DMS114 treated with DMSO at 0.1 percent for 48 hours (cell line): Measurements from ENCODE around the gene GATA2.

Experiments used
- DNase-seq: peaks from one replicate; lab custom pipeline; 2025; ENCODE audit not compliant: unreplicated experiment; lab: John Stamatoyannopoulos, UW

GATA2 gene

DNA sequence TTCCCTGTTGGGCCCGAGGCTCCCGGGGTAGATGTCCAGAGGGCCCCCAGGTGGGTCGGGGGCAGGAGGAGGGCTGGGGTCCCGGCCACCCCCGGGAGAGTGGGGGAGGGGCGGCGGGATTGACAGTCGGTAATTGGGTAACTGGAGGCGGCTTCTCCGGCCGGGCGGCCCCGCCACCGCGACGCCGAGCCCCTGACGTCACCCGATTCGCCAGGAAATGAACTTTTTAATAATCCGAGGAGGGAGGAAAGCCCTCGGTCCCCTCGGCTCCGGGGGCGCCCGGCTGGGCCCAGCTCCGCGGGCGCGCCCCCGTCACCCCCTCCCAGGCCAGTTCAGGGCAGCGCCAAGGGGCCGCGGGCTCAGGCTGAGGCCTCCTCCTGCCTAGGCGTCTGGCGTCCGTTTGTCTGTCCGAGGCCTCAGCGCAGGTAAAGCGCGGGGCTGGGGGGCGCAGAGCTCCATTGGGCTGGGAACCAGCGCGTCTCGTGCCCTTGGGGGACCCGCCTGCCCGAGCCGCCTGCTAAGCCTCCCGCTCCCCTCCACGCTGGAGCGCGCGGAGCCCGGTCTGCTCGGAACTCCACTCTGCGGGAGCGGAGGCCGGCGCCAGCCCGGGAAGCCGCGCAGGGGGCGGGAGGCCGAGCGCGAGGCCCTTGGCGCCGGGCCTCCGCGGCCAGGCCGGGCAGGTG is 3.9 kb downstream of the GATA2 start:
- peak; percentile 18 for DNase-seq

DNA sequence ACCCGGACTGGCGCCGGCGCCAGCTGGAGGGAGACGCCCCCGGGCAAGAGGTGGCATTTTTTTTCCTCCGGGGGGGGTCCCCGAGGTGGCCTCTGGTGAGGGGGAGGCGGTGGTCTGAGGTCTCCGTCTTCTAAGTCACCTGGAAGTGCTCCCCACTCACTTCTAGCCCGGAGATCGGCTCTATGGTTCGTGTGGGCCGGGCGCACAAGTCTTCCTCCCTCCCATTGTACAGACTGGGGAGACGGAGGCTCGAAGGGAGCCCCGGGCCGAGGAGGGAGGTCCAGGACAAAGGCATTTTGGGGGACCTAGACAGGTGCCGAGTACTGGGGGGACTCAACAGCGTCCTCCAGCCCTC is 4.4 kb downstream of the GATA2 start:
- no peak for DNase-seq

DNA sequence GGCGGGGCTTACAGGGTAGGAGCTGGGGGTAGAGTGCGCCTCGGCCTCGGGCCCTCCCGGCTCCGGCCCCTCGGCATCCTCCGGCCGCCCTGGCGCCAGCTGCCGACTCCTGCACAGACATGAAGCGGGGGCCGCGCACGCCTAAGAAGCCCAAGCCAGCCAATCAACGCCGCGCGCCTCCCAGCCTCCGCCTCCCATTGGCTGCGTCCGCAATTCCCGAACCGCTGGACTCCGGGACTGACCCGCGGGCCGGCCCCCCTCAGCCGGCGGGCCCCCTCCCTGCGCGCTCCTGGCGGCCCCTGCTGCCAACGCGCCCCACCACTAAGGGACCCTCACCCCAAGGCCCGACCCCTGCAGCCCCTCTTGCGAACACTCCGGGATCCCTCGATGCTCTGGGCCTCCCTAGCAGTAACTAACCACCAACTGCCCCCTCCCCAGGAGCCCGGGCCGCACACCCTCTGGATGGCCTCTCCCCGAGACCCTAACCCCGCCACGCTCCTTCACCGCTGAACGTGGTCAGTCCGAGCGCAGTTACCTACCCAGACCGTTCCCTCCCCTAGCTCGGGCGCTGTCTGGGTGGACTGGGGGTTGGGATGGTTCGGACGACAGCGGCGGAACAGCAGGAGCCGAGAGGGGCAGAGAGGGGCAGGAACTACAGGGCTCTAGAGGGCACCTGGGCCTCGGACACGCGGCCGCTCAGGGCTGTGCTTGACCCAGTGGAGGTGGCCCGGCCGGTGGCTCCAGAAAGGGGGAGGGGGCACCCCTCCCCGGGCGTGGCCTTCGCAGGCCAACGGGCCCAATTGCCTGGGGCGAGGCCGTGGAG is 5.0 kb downstream of the GATA2 start:
- peak; percentile 81 for DNase-seq

DNA sequence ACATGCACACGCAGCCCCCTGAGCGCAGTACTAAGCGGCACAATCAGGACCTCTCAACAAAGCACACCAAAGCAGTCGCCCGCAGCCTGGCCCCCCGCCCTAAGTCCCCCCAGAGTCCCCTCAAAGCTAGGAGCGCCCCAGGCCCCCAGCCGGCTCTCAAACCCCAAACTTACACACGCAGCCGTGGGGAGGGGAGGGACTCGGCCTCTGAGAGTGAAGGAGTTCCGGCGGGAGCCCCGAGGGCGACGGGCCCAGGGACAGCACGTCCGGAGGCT is 5.5 kb downstream of the GATA2 start:
- no peak for DNase-seq

DNA sequence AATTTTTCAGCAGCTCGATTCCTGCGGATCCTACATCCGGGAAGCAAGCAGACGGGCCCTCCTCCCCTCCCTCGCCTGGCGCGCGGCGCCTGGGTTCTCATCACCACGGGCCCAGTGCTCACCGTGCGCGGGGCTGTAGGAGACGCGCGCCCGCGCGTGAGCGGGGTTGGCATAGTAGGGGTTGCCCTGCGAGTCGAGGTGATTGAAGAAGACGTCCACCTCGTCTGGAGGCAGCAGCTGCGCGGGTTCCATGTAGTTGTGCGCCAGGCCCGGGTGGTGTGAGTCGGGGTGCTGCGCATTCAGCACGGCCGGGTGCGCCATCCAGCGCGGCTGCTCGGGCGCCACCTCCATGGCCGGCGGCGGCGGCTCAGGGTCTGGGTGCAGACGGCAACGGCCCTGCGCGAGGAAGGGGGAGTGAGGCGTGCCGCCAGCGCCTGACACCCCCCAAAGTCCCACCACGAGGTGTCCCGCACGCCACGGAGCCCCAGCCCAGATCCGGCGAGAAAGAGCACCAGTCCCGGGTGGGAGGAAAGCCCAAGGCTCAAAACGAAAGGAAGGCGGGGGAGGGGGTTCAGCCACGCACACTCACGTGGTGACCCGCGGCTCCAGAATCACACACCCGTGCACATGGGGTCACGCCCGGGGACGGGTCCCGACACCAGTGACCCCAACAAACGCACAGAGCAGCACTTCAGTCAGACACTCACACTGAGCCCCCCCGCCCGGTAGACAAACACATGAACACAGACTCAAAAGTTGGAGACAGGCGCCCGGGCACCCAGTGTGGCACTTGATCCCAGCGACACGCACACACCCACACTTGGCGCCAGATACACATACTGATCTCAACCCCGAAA is 6.1 kb downstream of the GATA2 start:
- DNase-seq: no peak

DNA sequence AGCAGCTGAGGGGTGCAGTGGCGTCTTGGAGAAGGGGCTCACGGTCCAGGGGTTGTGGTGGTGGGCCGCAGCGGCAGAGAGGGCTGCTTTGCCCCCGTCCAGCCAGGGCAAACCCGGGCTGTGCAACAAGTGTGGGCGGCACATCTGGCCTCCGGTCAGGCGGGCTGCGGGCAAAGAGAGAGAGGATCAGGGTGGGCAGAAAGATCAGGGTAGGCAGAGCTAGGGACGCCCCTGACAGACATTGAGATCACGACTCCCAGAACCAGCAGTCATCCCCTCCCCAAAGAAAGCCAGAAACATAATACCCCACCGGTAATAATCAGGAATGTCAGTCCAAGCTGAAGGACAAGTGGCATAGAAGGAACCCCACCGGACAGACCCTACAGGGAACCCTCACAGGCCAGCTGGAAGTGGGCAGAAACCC is 6.8 kb downstream of the GATA2 start:
- no peak for DNase-seq

DNA sequence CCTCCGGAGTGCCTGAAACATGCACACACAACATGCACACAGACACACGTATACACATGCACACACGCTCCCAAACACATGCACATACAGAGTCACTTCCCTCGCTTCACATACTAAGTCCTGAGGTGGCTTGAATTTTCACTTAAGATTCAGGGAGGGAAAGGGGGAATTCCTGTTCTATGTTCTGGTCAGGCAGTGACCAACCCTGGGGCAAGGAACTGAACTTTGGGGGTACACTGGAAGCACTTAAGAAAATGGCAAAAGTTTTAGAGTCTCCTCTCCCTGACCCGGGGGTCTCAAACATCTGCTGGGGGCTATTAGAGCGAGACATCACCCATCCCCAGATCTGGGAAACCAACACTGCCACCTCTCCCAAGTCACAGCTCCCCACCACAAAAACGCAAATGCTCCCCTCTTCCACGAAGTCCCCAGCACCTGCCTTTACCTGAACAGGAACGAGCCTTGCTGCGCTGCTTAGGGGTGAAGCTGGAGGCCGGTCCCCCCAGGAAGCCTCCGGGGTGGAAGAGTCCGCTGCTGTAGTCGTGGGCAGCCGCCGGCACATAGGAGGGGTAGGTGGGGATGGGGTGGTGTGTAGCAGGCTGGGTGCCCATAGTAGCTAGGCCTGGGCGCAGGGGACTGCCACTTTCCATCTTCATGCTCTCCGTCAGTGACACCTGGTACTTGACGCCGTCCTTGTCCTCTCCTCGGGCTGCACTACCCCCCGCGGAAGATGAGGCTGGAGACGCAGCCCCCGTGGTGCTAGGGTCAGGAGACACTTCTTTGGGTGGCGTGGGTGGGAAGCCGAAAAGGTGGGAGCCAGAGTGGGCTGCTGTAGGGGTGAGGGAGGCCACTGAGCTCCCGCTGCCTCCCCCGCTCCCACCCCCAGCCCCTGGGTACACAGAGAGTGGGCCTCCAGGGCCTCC is 7.5 kb downstream of the GATA2 start:
- DNase-seq: no peak

DNA sequence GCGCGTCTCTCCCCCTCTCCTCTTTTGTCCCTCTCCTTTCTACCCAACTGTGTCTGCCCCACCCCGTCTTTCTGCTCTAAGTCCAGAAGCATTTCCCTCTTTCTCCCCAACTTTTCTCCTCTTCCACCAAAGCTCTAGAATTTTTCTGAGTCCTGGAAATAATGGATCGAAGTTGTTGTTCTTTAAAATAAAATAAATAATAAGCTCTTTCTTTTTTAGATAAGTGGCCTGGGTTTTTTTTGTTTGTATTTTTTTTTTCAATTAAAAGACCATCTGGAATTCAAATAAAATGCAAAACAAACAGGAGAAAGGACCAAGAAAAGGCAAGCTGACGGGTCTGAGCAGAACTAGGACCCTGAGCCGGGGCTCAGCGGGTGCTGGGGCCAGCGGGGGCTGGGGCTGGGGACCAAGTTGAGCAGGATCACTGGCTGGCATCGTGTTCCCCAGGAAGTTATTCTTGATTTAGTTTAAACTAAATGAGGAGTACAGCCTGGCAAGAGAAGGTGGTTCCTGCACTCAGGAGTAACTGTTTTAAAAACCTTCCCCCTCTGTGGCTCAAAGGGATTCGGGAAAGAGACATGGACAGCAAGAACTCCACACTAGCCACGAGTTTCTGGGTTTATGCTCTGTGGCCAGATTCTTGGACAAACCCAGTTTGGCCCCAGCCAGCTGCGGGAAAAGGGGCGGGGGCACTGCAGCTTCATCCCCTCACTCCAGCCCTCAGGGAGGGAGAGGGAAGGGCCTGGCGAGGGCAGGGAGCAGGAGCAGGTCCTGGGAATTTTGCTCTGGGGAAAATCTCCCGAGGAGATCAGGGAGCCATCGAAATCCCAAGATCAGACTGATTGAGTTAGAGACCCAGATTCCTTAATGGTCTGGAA is 8.4 kb downstream of the GATA2 start:
- DNase-seq: no peak

DNA sequence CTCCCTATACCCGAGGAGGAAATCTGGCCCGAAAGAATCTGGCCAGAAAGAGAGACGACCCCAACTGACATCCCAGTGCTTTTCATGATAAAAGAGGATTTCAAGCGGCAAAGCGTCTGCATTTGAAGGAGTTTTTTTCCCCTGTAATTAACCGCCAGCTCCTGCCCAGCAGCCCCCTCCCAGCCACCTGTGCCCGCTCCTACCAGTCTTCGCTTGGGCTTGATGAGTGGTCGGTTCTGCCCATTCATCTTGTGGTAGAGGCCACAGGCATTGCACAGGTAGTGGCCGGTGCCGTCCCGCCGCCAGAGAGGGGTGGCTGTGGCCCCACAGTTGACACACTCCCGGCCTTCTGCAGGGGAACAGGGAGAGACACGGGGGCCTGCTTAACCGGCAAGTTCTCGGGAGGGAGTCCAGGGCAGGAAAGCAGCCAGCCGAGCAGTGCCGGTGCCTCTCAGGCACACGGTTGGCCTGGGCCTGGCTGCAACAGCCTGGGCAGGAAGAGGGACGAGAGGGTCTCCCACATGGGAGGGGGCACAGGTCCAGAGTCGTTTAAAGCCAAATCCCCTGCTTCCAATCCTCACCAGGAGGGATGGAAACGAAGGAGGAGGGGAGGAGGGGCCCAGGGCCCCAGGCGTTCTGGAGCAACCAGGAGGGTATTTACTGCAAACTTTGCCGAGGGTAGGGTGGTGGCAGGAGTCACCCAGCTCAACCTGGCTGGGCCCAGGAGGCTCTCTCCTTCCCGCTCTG is 9.2 kb downstream of the GATA2 start:
- DNase-seq: no peak

DNA sequence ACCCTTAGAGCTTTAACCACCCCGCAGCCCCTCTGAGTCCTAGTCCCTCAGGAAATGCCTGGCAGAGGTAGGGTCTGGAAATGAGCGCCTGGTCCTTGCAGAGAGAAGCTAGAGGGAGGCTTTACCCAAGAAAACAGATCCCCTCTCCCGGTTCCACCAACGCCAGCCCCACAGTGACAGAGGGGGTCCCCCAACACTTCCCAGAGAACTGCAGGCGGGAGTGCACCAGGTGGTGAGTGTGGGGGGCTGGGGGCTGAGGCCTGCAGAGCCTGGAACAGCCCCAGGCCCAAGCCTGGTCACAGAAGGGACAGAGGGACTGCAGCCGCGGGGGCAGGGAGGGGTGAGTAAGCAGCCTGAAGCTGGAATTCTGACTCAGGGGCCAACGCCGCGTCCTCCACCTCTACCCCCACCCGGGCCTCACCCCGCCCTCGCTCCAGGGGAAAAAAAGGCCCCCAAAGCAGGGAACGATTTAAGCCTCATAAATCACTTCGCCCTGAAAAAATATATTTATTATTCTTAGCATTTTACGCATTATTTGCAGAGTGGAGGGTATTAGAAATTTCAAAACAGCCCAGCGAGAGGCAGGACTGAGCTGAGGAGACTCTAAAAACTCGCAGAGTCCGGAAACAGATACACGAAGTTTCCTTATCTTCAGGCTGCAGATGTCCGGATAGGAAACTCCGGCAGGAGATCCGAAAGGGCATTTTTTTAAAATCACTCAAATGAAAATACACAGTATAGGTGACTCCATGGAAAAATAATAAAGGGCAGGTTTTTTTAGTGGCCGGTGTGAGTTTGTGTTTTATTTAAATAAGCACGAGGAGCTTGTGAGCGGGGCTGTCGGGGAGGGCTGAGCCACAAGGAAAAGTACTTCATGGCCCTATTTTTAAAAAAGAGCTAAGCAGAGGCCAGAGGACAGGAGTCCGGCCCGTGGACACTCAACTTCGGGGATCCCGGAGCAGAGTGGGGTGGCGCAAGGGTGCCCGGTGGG is 10.0 kb downstream of the GATA2 start:
- no peak for DNase-seq

DNA sequence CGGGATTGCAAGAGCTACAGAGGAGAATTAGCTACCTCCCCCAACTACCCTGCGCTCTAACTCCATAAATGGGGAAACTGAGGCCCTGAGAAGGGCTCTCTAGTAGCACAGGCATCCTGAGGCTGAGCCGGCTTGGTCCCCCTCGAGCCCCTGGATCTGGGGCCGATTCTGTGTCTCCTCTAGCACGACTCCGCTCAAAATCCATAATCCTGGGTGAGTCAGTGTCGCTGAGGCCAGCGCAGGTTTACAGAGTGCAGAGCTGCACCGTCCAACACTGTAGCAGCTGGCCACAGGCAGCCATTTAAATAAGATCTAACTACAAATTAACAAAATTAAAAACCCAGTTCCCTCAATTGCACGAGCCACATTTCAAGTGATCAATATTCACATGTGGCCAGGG is 10.8 kb downstream of the GATA2 start:
- DNase-seq: no peak

DNA sequence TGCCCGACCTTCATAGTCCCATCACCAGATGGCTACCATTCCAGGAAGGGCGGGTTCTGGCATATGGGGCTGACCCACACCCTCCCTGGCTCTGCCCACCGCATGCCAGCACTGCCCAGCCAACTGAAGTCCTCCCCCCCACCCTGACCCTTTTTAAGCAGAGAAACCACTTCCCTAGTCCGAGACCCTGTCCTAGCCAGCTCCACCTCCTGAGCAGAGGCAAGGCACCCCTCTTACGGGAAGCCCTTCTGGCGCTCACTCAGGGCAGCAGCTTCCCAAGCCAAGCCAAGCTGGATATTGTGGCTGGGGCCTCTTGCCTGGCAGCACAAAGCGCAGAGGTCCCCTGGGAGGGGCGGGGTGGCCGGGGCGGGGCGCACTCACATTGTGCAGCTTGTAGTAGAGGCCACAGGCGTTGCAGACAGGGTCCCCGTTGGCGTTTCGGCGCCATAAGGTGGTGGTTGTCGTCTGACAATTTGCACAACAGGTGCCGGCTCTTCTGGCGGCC is 11.5 kb downstream of the GATA2 start:
- DNase-seq: no peak

DNA sequence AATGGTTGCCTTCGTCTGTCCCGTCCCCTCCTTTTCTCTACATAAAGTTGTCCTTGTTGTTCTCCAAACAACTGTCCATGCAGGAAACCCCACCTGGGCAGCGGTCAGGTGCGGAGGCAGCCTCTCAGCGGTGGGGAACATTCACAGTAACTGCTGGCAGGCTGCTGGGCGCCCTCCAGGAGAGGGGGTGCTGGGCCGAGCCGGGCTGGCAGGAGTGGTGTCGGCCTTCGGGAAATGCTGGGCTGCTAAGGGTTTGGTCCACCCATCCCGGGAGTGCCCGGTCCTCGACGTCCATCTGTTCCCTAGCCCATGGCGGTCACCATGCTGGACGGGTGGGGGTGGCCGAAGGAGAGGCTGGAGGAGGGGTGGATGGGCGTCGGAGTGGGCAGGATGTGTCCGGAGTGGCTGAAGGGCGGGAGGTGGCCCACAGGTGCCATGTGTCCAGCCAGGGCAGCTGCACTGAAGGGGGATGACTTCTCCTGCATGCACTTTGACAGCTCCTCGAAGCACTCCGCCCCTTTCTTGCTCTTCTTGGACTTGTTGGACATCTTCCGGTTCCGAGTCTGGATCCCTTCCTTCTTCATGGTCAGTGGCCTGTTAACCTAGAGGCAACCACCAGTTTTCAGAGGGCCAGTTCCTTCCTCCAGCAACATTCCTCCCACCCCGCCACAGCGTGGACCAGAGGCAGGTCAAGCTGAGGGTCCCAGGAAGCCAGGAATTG is 12.1 kb downstream of the GATA2 start:
- DNase-seq: no peak

DNA sequence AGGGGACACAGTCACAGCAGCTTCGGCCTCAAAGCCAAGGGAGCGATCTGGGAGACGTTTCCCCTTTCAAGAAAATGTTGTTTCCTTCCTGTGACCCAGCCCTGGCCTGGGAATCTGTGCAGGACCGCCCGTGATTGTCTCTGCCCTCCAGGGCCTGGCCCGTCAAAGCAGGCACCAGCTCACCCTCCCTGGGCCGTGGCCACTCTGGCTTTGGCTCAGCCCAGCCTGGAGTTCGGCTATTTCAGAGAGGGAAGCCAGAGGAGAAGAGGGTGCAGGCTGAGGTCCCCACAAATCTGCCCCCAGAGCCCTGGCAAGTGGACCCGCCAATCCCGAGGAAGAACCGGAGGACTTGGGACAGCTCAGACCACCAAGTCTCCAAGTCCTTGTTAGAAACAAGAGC is 12.7 kb downstream of the GATA2 start:
- no peak for DNase-seq

DNA sequence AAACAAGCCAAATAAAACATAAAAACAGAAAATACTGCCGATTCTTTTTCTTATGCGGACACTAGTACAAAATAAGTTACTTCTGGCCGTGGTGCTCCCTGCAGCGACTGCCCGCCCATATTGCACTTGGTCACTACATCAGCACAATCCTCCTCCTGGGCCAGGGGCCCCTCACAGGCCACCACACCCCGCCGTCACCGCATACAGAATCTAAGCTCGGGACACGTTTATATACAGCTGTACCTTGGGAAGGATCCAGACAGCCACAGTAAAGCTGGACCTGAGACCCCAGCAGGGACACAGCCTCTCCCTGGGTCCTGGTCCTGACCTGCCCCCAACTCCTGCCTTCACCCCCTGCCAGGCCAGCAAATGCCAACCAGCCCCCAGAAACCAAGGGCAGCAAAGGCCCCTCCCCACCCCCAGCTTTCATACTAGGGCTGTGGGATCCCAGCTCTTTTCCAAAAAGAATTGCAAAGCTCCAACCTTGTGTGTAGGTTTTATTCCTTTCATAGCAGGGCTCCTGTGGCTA is 13.4 kb downstream of the GATA2 start:
- no peak for DNase-seq

DNA sequence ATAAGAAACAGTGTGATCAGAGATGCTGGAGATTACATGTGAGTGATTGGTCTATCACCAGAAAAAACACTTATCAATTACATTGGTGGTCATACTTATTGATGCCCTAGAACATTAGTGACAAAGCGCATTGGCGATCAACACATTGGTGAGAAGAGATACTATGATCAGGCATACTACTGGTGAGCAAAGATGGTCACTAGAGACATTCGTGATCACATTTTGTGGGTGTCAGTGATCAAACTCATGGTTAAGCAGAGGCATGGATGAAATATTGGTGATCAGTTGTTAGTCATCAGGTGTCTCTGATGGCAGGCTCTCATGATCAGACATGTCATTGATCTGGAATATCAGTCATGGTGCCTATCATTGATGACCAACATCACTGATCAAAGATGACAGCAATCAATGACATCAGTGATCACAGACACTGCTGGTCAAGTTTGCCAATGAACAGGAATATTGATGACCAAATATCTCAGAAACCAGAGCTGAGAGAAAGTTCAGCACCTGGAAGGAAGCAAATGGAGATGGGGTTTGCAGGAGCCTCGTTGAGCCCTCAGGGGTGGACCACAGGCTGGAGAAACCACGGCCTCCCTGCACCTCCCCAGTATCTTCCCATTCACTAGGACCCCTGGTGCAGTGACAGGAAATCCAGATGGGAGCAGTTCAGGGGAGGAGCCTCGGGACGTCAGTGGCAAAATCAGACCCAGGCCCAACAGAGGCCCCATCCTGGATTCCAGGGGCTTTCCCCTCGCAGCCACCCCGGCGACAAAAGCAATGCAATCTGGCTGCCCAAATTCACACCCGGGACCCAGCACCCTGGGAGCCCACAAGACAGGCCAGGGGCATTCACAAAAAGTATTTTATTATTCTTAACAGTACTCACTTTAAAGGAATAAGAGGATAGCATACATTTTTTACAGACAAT is 14.2 kb downstream of the GATA2 start:
- no peak for DNase-seq
